ENCODE results near the gene B4GALT3. TPM values are rescaled to one million over a fixed set of nuclear protein-coding genes. Genes with fewer than 3 reads are reported as not detected.

Gene B4GALT3
- polyA plus RNA-seq, 3 donors, result 16.8 to 50.3 (median 21.0) TPM

DNA sequence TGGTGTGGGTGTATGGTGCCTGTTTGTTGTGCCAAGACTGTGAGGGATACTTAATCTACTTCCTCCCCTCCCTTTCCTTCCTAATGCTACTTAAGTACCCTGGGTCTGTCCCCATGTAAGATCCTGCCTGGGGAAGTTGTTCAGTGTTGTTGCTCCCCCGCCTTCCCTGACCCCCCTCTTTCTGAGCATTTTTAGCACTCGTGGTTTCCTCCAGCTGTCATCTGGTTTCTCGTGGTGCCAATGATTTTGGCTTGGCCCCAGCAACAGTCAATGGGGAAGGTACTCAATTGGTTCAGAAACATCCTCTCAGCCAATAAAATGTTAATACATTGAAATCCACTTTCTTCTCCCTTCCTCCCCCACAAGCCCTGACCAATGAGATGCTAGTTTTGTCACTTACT lies 8.0 kb upstream of the B4GALT3 start:
- Histone ChIP-seq H3K36me3 (replicated peaks in 1 of 2; ENCODE audit: control insufficient read depth in 1 of 2, insufficient read depth in 2 of 2, low read length in 2 of 2) (no peaks in the 10 kb centered on the region), H3K9me3 (replicated peaks in 1 of 2; ENCODE audit: control insufficient read depth in 1 of 2, insufficient read depth in 1 of 2, low read length in 2 of 2) (no peaks in the 10 kb centered on the region), H3K27me3 (ENCODE audit: control insufficient read depth in 2 of 2, insufficient read depth in 2 of 2, low read length in 2 of 2) (no peaks in the 10 kb centered on the region), H3K4me3 (replicated peaks in 1 of 3; ENCODE audit: low read depth in 2 of 3, low read length in 3 of 3) (peak overlapping the region in 1 of 3 experiments; percentile 45), H3K27ac (ENCODE audit: low read depth in 1 of 2, low read length in 2 of 2) (peak overlapping the region; percentile 82 to 96), H3K4me2 (replicated peaks; ENCODE audit: extremely low read depth, low read length, poor library complexity, severe bottlenecking) (peak overlapping the region; percentile 31), H3K4me1 (ENCODE audit: control insufficient read depth in 1 of 2, insufficient read depth in 2 of 2, low read length in 2 of 2) (peaks cover 83 to 87% of the 10 kb centered on the region in 2 donors), H3K9ac (ENCODE audit: insufficient read depth, low read length, poor library complexity, severe bottlenecking) (peak overlapping the region; percentile 39), H4K20me1 (ENCODE audit: insufficient read depth, low read length) (no peaks in the 10 kb centered on the region), H2AFZ (ENCODE audit: insufficient read depth, low read depth, low read length, poor library complexity, severe bottlenecking) (no peak overlapping the region), H3K79me2 (ENCODE audit: insufficient read depth, low read length) (no peaks in the 10 kb centered on the region)
- Mint-ChIP-seq H3K27ac (peak overlapping the region; percentile 98 to 99 (median 99)), H3K36me3 (peaks cover 0 to 4% of the 10 kb centered on the region in 2 donors), H3K27me3 (ENCODE audit: low read depth in 3 of 3) (peaks cover 0 to 4% (median 1%) of the 10 kb centered on the region in 3 donors), H3K9me3 (no peaks in the 10 kb centered on the region), H3K4me3 (peak overlapping the region in 1 of 2 donors; percentile 64), H3K4me1 (peaks cover 86% of the 10 kb centered on the region)
- intact Hi-C loops (cut with micrococcal nuclease), result no loop called here
- TF ChIP-seq, protein P1, sequence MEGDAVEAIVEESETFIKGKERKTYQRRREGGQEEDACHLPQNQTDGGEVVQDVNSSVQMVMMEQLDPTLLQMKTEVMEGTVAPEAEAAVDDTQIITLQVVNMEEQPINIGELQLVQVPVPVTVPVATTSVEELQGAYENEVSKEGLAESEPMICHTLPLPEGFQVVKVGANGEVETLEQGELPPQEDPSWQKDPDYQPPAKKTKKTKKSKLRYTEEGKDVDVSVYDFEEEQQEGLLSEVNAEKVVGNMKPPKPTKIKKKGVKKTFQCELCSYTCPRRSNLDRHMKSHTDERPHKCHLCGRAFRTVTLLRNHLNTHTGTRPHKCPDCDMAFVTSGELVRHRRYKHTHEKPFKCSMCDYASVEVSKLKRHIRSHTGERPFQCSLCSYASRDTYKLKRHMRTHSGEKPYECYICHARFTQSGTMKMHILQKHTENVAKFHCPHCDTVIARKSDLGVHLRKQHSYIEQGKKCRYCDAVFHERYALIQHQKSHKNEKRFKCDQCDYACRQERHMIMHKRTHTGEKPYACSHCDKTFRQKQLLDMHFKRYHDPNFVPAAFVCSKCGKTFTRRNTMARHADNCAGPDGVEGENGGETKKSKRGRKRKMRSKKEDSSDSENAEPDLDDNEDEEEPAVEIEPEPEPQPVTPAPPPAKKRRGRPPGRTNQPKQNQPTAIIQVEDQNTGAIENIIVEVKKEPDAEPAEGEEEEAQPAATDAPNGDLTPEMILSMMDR (IDR thresholded peaks at IDR 0.05), result no peak
- WGBS (ENCODE audit: insufficient coverage), result 0% methylated on average over 2 of the region's 3 CpGs
- DNase-seq, result peak; percentile 93 to 96 (median 94)

DNA sequence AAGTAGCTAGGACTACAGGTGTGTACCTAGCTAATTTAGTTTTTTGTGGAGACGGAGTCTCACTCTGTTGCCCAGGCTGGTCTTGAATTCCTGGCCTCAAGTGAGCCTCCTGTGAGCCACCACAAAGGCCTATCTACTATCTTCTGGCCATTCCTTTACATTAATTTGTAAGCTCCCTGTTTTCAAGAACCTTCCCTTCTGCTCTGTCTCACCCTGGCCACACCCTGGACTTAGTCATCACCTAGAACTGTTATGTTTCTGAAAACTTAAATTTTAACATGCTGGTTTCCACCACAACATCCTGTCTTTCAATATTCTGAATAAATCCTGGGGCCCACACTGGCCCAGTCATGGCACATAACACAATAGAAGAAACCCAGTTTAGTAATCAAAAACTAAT lies 4.9 kb upstream of the B4GALT3 start:
- H3K9me3 Mint-ChIP-seq, result no peaks in the 10 kb centered on the region
- H3K27ac Mint-ChIP-seq, result peak overlapping the region; percentile 79 to 97 (median 92)
- peaks cover 72% of the 10 kb centered on the region for H3K4me1 Mint-ChIP-seq
- H3K4me1 ChIP-seq (ENCODE audit: control insufficient read depth in 1 of 2, insufficient read depth in 2 of 2, low read length in 2 of 2), result peaks cover 70 to 77% of the 10 kb centered on the region in 2 donors
- H3K36me3 Mint-ChIP-seq, result peaks cover 0 to 3% of the 10 kb centered on the region in 2 donors
- peak overlapping the region; percentile 50 for H3K4me2 ChIP-seq (replicated peaks; ENCODE audit: extremely low read depth, low read length, poor library complexity, severe bottlenecking)
- TF ChIP-seq, protein P1 (IDR thresholded peaks at IDR 0.05), result no peak
- peak overlapping the region; percentile 45 for H2AFZ ChIP-seq (ENCODE audit: insufficient read depth, low read depth, low read length, poor library complexity, severe bottlenecking)
- peaks cover 0 to 1% (median 0%) of the 10 kb centered on the region in 3 donors for H3K27me3 Mint-ChIP-seq (ENCODE audit: low read depth in 3 of 3)
- no peaks in the 10 kb centered on the region for H3K9me3 ChIP-seq (replicated peaks in 1 of 2; ENCODE audit: control insufficient read depth in 1 of 2, insufficient read depth in 1 of 2, low read length in 2 of 2)
- H3K36me3 ChIP-seq (replicated peaks in 1 of 2; ENCODE audit: control insufficient read depth in 1 of 2, insufficient read depth in 2 of 2, low read length in 2 of 2), result no peaks in the 10 kb centered on the region
- H3K27me3 ChIP-seq (ENCODE audit: control insufficient read depth in 2 of 2, insufficient read depth in 2 of 2, low read length in 2 of 2), result no peaks in the 10 kb centered on the region
- WGBS (ENCODE audit: insufficient coverage), result no CpG with 5 or more reads among the region's 1 CpG
- peaks cover under 1% of the 10 kb centered on the region for H3K79me2 ChIP-seq (ENCODE audit: insufficient read depth, low read length)
- intact Hi-C loops (cut with micrococcal nuclease), result no loop called here
- H3K4me3 Mint-ChIP-seq, result peak overlapping the region; percentile 3 to 18
- H4K20me1 ChIP-seq (ENCODE audit: insufficient read depth, low read length), result no peaks in the 10 kb centered on the region
- H3K9ac ChIP-seq (ENCODE audit: insufficient read depth, low read length, poor library complexity, severe bottlenecking), result peak overlapping the region; percentile 24
- peak overlapping the region in 1 of 3 experiments; percentile 12 for H3K4me3 ChIP-seq (replicated peaks in 1 of 3; ENCODE audit: low read depth in 2 of 3, low read length in 3 of 3)
- H3K27ac ChIP-seq (ENCODE audit: low read depth in 1 of 2, low read length in 2 of 2), result peak overlapping the region; percentile 81 to 86
- peak; percentile 73 to 80 (median 76) for DNase-seq
